ENCODE results near the gene ILF3. TPM values are rescaled to one million over a fixed set of nuclear protein-coding genes. Genes with fewer than 3 reads are reported as not detected.
"Not testable (repeated sequence)": the region's sequence is repeated elsewhere in the genome, so short reads cannot be mapped to it uniquely, and the experiment has no call there.

Gene ILF3
- polyA plus RNA-seq, 1 donor (not counting 4 experiments of a cell fraction or from before 2014, with no cell fraction given), result 162 TPM

- H3K27me3 ChIP-seq (ENCODE audit: control insufficient read depth, extremely low read depth, insufficient read depth, low read length), result no peaks in the 10 kb centered on the region
- DNase-seq (ENCODE audit: low read depth, low spot score), result no peak
Measured at GRCh38 chr19:10662384-10663251, 8.5 kb downstream of the ILF3 start.

GRCh38 chr19:10663252-10663563 lies 9.1 kb downstream of the ILF3 start:
- H3K27me3 ChIP-seq (ENCODE audit: control insufficient read depth, extremely low read depth, insufficient read depth, low read length); FAIRE-seq; dilution Hi-C loops (cut with MboI; ENCODE audit: extremely low pct_ligation_motif_present, low sequenced_read_pairs); H3K4me2 ChIP-seq (ENCODE audit: control insufficient read depth, extremely low read depth, insufficient read depth, low read depth, low read length); H3K9ac ChIP-seq (ENCODE audit: control insufficient read depth, extremely low read depth, insufficient read depth, low read length); H3K27ac ChIP-seq (ENCODE audit: control insufficient read depth, insufficient read depth, low read length); H3K9me1 ChIP-seq (ENCODE audit: control insufficient read depth, extremely low read depth, insufficient read depth, low read length); H3K9me3 ChIP-seq (ENCODE audit: control insufficient read depth, low read depth, low read length); H3K4me3 ChIP-seq (ENCODE audit: control insufficient read depth in 2 of 3, extremely low read depth in 1 of 3, insufficient read depth in 2 of 3, low read depth in 1 of 3, low read length in 3 of 3); DNase-seq (ENCODE audit: low read depth, low spot score); H2AFZ ChIP-seq (ENCODE audit: control insufficient read depth, low read length): not testable (repeated sequence)
- peaks cover 66% of the 10 kb centered on the region for H4K20me1 ChIP-seq (ENCODE audit: control insufficient read depth, extremely low read depth, insufficient read depth, low read length)
- H3K4me1 ChIP-seq (ENCODE audit: control insufficient read depth, extremely low read depth, insufficient read depth, low read length), result peaks cover 21% of the 10 kb centered on the region
- H3K36me3 ChIP-seq (ENCODE audit: control insufficient read depth in 2 of 2, extremely low read depth in 1 of 2, insufficient read depth in 2 of 2, low read length in 2 of 2), result peaks cover 9 to 26% of the 10 kb centered on the region in 2 experiments
- H3K79me2 ChIP-seq (ENCODE audit: control insufficient read depth, insufficient read depth, low read length), result peaks cover 98% of the 10 kb centered on the region

More at GRCh38 chr19:10662384-10663251, 8.5 kb downstream of the ILF3 start:
- TF ChIP-seq EZH2 (IDR thresholded peaks at IDR 0.05; ENCODE audit: low read length) (no peak), CTCF (optimal IDR thresholded peaks at IDR 0.05 in 1 of 3, IDR thresholded peaks at IDR 0.05 in 1 of 3, conservative IDR thresholded peaks at IDR 0.05 in 1 of 3; ENCODE audit: extremely low read depth in 1 of 3, insufficient read depth in 2 of 3, low read length in 3 of 3) (no peak)
- Histone ChIP-seq H3K79me2 (ENCODE audit: control insufficient read depth, insufficient read depth, low read length) (peaks cover 98% of the 10 kb centered on the region), H3K4me2 (ENCODE audit: control insufficient read depth, extremely low read depth, insufficient read depth, low read depth, low read length) (no peak overlapping the region), H3K4me1 (ENCODE audit: control insufficient read depth, extremely low read depth, insufficient read depth, low read length) (peaks cover 21% of the 10 kb centered on the region), H3K9me3 (ENCODE audit: control insufficient read depth, low read depth, low read length) (no peaks in the 10 kb centered on the region), H2AFZ (ENCODE audit: control insufficient read depth, low read length) (no peak overlapping the region), H3K4me3 (ENCODE audit: control insufficient read depth in 2 of 3, extremely low read depth in 1 of 3, insufficient read depth in 2 of 3, low read depth in 1 of 3, low read length in 3 of 3) (no peak overlapping the region), H3K36me3 (ENCODE audit: control insufficient read depth in 2 of 2, extremely low read depth in 1 of 2, insufficient read depth in 2 of 2, low read length in 2 of 2) (peaks cover 9 to 20% of the 10 kb centered on the region in 2 experiments), H3K27ac (ENCODE audit: control insufficient read depth, insufficient read depth, low read length) (no peak overlapping the region), H3K9ac (ENCODE audit: control insufficient read depth, extremely low read depth, insufficient read depth, low read length) (no peak overlapping the region), H3K9me1 (ENCODE audit: control insufficient read depth, extremely low read depth, insufficient read depth, low read length) (peaks cover 3% of the 10 kb centered on the region), H4K20me1 (ENCODE audit: control insufficient read depth, extremely low read depth, insufficient read depth, low read length) (peaks cover 66% of the 10 kb centered on the region)
- dilution Hi-C loops (cut with MboI; ENCODE audit: extremely low pct_ligation_motif_present, low sequenced_read_pairs), result no loop called here
- no peak for FAIRE-seq
